ENCODE results near the gene DNTT.

DNTT gene

GRCh38 chr10:96339383-96339782, 35.1 kb downstream of the DNTT start:
- ChIA-PET POLR2A (no interaction called here), CTCF (interaction anchor here (0.6 to 1.1 kb wide), 4 partner anchors 10 to 323 kb away, joined by 3 to 4 read pairs (median 4); no protein-coding TSS in a partner anchor)
- TF ChIP-seq LEF1 (IDR thresholded peaks at IDR 0.05; ENCODE audit: borderline replicate concordance) (no peak), BHLHE40 (IDR thresholded peaks at IDR 0.05; ENCODE audit: borderline replicate concordance) (no peak), FOXM1 (IDR thresholded peaks at IDR 0.05; ENCODE audit: borderline replicate concordance) (no peak), PKNOX1 (IDR thresholded peaks at IDR 0.05) (no peak), ARNT (IDR thresholded peaks at IDR 0.05) (no peak), L3MBTL2 (conservative IDR thresholded peaks at IDR 0.05) (no peak), HDGF (IDR thresholded peaks at IDR 0.05; ENCODE audit: borderline replicate concordance) (no peak), ELF4 (IDR thresholded peaks at IDR 0.05) (no peak), ZNF384 (IDR thresholded peaks at IDR 0.05) (no peak), SP1 (IDR thresholded peaks at IDR 0.05) (no peak), FOXK2 (IDR thresholded peaks at IDR 0.05) (no peak), SUZ12 (IDR thresholded peaks at IDR 0.05) (no peak)
- DNase-seq (ENCODE audit: extremely low spot score), result no peak

GRCh38 chr10:96339956-96340904, 36.0 kb downstream of the DNTT start:
- peak; percentile 76 for DNase-seq (ENCODE audit: extremely low spot score)
- CTCF ChIA-PET, result interaction anchor here (0.6 to 1.1 kb wide), 8 partner anchors 11 to 337 kb away, joined by 3 to 4 read pairs (median 3); no protein-coding TSS in a partner anchor
- TF ChIP-seq NFRKB (IDR thresholded peaks at IDR 0.05) (no peak), HDGF (IDR thresholded peaks at IDR 0.05; ENCODE audit: borderline replicate concordance) (no peak), CTBP1 (IDR thresholded peaks at IDR 0.05; ENCODE audit: borderline replicate concordance) (no peak), ZNF384 (IDR thresholded peaks at IDR 0.05) (peak; percentile 93), FOXM1 (IDR thresholded peaks at IDR 0.05; ENCODE audit: borderline replicate concordance) (no peak), ARNT (IDR thresholded peaks at IDR 0.05) (no peak), SP1 (IDR thresholded peaks at IDR 0.05) (no peak), BHLHE40 (IDR thresholded peaks at IDR 0.05; ENCODE audit: borderline replicate concordance) (no peak)
- POLR2A ChIA-PET, result no interaction called here

GRCh38 chr10:96341219-96342182, 37.3 kb downstream of the DNTT start:
- ChIA-PET CTCF (interaction anchor here (0.6 to 1.1 kb wide), 6 partner anchors 12 to 339 kb away, joined by 3 to 4 read pairs (median 3); no protein-coding TSS in a partner anchor), POLR2A (no interaction called here)
- no peak for TF ChIP-seq FOXA1 (IDR thresholded peaks at IDR 0.05)
- no peak for TF ChIP-seq CTBP1 (IDR thresholded peaks at IDR 0.05; ENCODE audit: borderline replicate concordance)
- no peak for TF ChIP-seq SP1 (IDR thresholded peaks at IDR 0.05)
- TF ChIP-seq LEF1 (IDR thresholded peaks at IDR 0.05; ENCODE audit: borderline replicate concordance), result no peak
- TF ChIP-seq PKNOX1 (IDR thresholded peaks at IDR 0.05), result no peak
- TF ChIP-seq FOXK2 (IDR thresholded peaks at IDR 0.05), result no peak
- TF ChIP-seq NFRKB (IDR thresholded peaks at IDR 0.05), result no peak
- TF ChIP-seq ELF4 (IDR thresholded peaks at IDR 0.05), result no peak
- TF ChIP-seq SUZ12 (IDR thresholded peaks at IDR 0.05), result no peak
- no peak for TF ChIP-seq HDGF (IDR thresholded peaks at IDR 0.05; ENCODE audit: borderline replicate concordance)
- DNase-seq (ENCODE audit: extremely low spot score), result no peak

- TF ChIP-seq BHLHE40 (IDR thresholded peaks at IDR 0.05; ENCODE audit: borderline replicate concordance) (no peak), ARNT (IDR thresholded peaks at IDR 0.05) (no peak), HDGF (IDR thresholded peaks at IDR 0.05; ENCODE audit: borderline replicate concordance) (no peak), CTBP1 (IDR thresholded peaks at IDR 0.05; ENCODE audit: borderline replicate concordance) (no peak)
- DNase-seq (ENCODE audit: extremely low spot score), result no peak
- POLR2A ChIA-PET, result no interaction called here
- CTCF ChIA-PET, result no interaction called here
Observed at GRCh38 chr10:96342402-96342801, 38.2 kb downstream of the DNTT start.

- DNase-seq (ENCODE audit: extremely low spot score), result no peak
- ChIA-PET CTCF (no interaction called here), POLR2A (no interaction called here)
- TF ChIP-seq BHLHE40 (IDR thresholded peaks at IDR 0.05; ENCODE audit: borderline replicate concordance), result no peak
Observed at GRCh38 chr10:96344178-96344577, 39.9 kb downstream of the DNTT start.

GRCh38 chr10:96345222-96345621, 41.0 kb downstream of the DNTT start:
- ChIA-PET CTCF (no interaction called here), POLR2A (no interaction called here)

More at GRCh38 chr10:96345222-96345621, 41.0 kb downstream of the DNTT start:
- no peak for DNase-seq (ENCODE audit: extremely low spot score)
- TF ChIP-seq FOXA1 (IDR thresholded peaks at IDR 0.05) (no peak), ZNF384 (IDR thresholded peaks at IDR 0.05) (no peak), ELF4 (IDR thresholded peaks at IDR 0.05) (no peak), LEF1 (IDR thresholded peaks at IDR 0.05; ENCODE audit: borderline replicate concordance) (no peak), TARDBP (IDR thresholded peaks at IDR 0.05) (no peak), SUZ12 (IDR thresholded peaks at IDR 0.05) (no peak), FOXM1 (IDR thresholded peaks at IDR 0.05; ENCODE audit: borderline replicate concordance) (no peak), NFRKB (IDR thresholded peaks at IDR 0.05) (no peak), ARNT (IDR thresholded peaks at IDR 0.05) (no peak), L3MBTL2 (conservative IDR thresholded peaks at IDR 0.05) (no peak), PKNOX1 (IDR thresholded peaks at IDR 0.05) (no peak), CTBP1 (IDR thresholded peaks at IDR 0.05; ENCODE audit: borderline replicate concordance) (no peak), FOXK2 (IDR thresholded peaks at IDR 0.05) (no peak), SP1 (IDR thresholded peaks at IDR 0.05) (no peak), BHLHE40 (IDR thresholded peaks at IDR 0.05; ENCODE audit: borderline replicate concordance) (no peak), HDGF (IDR thresholded peaks at IDR 0.05; ENCODE audit: borderline replicate concordance) (no peak)

Data from HEK293T (cell line).